GM20431 (cell line): Measurements from ENCODE around the gene CLUH.
"Not testable (repeated sequence)": the region's sequence is repeated elsewhere in the genome, so short reads cannot be mapped to it uniquely, and the experiment has no call there.

Source experiments
- in situ Hi-C: fragments of 300-500 bp; cut with MseI, MboI; formaldehyde crosslinking; loops from one replicate; pipeline ENCODE4 v1.15.0; 2020; ENCODE audit warnings: low sequenced_read_pairs; ENCODE audit not compliant: unreplicated experiment

The CLUH gene

DNA sequence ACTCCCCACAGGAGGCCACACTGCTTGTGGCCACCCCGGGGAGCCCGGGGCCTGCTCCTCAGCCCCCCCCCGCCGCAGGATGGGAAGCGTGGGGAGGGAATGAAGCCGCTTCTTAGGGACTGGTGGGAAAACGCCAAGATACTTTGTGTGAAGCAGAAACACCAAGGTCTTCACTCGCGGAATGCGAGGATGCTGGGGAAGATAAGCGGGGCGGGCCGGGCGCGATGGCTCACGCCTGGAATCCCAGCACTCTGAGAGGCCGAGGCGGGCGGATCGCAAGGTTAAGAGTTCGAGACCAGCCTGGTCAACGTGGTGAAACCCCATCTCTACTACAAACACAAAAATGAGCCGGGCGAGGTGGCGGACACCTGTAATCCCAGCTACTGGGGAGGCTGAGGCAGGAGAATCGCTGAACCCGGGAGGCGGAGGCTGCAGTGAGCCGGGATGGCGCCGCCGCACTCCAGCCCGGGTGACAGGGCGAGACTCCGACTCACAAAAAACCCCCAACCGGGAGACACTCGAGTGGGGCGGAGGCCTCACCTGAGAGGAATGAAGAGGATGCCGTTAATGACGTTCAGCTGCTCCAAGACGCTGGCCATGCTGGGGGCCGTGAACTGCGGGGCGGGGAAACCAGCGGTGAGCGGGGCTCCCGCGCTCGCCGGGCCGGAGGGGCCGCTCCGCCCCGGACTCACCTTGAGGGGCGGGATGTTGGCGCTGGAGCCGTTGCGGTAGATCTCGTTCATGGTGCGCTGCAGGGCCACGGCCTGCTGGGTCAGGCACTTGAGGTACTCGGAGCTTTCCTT lies 20.3 kb downstream of the CLUH start:
- in situ Hi-C loops = no loop called here

- in situ Hi-C loops = no loop called here
These were observed 21.1 kb downstream of the CLUH start for GRCh38 chr17:2690165-2691068.

DNA sequence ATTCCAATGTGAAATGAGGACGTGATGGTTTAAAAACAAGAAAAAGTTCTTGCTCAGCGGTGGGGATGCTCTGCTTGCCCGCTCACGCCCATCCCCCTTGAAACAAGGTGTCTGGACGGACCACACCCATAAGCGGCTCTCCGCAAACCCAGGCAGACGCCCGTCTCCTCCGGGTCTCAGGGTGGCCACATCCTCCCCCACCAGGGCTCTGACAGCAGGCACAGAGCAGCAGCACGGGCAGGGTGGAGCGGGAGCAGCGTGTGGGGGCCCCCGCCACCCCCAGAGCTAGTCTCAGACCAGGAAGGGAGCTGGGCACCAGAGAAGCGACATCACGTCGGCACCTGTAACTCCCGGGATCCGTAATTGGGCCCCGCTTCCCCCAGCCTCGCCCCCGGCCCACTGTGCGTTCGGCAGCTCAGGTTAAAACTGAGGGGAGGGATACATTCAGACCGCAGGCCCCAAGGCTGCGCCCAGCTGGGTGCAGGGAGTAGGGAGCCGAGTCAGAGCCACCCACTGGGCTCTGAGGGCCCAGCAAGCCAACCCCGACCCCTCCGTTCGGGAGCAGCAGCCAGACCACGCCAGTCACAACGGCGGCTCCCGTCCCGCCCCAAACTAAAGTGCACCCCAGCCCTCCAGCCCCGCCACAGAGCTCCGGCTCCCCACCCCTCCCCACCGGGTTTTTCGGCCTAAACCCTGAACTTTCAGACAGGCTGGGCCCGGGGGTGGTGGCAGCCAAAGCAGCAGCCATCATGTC lies 22.0 kb downstream of the CLUH start:
- in situ Hi-C loops = no loop called here

DNA sequence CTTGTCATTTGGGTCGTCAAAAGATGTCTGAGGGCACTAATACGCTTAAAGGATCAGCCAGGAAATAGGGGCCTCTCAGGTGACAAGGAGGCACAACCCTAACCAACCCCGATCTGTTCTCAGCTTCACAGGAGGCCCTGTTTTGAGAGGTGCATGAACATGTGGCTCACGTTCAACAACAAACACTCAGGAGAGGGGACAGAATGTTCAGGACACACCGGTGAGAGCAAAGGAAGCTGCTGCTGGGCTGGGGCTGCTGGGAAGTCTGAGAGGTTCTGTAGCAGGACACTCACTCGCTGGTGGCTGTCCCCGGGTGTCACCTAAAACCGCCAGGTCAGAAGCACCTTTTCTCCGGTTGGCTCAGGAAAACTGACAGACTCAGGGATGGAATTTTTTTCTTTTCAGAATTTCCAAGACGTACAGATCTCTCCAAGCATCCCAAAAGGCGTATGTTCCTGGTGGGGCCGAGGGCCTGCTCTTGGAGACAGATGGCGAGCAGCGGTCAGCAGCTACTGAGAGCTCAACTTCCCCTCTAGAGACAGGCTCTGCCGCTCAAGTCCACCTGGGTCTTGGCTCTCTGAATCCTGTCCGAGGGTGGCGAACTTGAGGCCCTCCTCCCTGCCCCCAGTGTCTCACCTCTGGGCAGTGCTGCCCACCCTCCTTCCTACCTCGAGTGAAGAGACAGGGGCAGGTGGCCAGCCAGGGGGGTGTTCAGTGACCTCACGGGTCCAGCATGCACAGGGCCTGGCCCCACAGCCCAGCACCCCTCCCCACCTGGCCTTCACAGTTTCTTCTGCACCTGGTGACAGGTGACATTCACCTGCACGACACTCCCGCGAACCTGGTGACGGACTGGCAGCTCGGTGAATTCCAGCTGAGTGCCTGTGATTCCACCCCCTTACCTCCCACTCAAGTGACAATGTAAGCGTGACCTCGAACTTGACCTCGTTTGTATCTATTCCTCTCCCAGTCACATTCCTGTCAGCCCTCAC lies 22.9 kb downstream of the CLUH start:
- in situ Hi-C loops = no loop called here

DNA sequence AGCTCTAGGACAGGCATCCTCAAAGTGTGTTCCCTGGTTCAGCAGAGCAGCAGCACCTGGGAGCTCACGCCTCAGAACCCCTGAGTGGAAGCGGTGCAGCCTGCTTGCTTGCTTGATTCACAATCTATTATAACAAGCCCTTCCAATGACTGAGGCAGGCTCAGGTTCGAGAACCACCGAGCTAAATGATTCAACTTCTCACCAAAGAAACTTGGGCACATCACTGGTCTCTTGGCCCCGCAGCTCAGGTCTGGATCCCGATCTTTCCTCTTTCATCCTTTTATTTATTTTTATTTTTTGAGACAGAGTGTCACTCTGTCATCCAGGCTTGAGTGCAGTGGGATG lies 24.5 kb downstream of the CLUH start:
- in situ Hi-C loops = no loop called here

DNA sequence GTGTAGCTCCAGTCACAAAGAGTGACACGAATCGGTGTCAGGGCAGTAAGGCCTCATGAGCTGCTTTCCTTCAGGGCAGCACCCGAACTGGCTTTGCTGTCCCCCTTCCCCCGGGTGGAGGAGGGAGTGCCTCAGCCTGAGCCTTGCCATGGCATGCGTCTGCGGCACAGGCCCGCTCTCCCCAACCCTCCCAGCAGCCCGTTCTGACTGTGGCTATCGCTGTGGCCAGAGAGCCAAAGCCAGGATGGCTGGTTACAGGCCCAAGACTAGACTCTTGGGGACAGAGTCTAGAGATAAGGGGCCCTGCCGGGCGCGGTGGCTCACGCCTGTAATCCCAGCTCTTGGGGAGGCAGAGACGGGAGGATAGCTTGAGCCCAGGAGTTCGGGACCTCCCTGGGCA lies 25.9 kb downstream of the CLUH start:
- in situ Hi-C loops = no loop called here

- in situ Hi-C loops = no loop called here
These were observed 27.0 kb downstream of the CLUH start for GRCh38 chr17:2684549-2684948.

DNA sequence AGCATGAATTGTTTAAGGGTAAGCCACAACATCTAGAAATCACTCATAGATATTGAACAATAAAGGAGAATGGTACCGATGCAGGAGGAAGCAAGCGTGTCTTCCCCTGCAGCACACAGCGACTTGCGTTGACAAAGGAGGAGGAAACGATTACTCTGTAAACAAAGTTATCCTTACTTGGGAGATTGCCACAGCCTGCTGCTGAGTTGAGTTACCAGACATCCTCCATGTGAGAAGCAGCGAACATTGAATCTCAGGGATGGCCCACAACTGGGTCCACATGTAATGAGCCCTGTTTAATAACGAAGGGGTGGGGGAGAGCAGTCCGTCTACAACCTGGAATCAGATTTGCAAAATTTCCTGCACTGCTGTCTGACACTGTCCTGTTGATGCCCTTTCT lies 27.7 kb downstream of the CLUH start:
- in situ Hi-C loops = no loop called here

DNA sequence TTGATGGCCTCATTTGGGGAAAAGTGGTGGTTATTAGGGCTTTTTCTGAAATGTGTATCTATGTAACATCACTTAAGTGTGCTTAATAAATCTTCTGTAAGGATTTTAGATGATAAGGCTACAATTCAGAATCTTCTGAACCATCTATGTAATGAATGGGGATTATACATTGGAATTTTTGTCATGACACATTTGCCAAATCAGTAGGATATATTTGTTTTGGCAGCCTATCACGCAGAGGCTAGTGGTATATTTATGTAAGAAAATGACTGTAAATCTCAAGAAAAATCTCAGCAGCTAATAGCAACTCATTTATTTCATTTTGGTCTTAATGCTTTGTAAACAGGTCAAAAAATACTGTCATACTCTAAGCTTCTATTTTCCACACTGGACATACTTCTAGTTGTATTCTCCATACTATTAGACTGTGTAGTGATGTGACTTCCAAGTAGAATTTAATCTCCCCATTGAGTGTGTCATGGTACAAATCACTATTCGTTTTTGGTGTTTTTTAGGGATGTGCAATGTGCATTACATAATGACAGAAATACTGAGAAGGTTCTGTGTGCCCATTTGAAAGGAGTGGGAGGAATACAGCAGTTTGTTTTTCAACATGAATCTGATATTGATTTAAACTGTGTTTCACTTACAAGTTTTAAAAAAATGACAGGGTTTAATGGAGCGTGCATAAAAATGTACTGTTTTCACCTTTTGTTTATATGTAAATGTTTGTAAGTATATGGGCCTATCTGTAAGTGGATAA lies 29.2 kb downstream of the CLUH start:
- in situ Hi-C loops = no loop called here

DNA sequence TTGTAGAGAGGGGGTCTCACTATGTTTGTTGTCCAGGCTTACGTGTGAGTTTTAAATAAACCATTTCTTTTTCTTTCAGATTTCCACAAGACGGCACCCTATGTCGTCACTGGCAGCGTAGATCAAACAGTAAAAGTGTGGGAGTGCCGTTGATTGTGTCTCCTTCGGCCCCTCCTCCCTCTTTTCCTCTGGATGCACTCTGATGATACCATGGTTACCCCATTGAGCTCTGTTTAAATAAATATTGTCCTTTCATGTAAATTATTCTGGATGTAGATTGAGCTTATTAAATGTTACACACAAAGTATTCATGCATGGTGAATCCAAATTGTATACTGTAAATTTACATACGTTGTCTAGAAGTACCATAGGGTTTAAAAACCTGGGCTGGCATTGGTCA lies 29.9 kb downstream of the CLUH start:
- in situ Hi-C loops = no loop called here

DNA sequence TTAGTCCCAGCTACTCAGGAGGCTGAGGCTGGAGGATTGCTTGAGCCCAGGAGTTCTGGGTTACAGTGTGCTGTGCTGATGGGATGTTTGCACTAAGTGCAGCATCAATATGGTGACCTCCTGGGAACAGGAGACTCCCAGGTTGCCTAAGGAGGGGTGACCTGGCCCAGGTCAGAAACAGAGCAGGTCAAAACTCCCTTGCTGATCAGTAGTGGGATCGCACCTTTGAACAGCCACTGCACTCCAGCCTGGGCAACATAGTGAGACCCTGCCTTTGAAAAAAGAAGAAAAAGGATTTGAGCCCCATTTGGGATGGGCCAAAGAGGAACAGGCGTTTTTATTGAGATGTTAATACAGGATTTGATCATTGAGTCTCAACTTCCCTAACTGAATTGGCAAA lies 30.6 kb downstream of the CLUH start:
- in situ Hi-C loops = no loop called here

- in situ Hi-C loops = not testable (repeated sequence)
These were observed 32.3 kb downstream of the CLUH start for GRCh38 chr17:2679247-2679646.

GRCh38 chr17:2672026-2672425 lies 39.5 kb downstream of the CLUH start:
- in situ Hi-C loops = no loop called here

DNA sequence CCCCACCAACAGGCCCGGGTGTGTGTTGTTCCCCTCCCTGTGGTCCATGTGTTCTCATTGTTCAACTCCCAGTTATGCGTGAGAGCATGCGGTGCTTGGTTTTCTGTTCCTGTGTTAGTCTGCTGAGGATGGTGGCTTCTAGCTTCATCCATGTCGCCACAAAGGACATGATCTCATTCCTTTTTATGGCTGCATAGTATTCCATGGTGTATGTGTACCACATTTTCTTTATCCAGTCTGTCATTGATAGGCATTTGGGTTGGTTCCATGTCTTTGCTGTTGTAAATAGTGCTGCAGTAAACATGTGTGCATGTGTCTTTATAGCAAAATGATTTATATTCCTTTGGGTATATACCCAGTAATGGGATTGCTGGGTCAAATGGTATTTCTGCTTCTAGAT lies 51.2 kb downstream of the CLUH start:
- in situ Hi-C loops = not testable (repeated sequence)

- in situ Hi-C loops = not testable (repeated sequence)
These were observed 52.2 kb downstream of the CLUH start for GRCh38 chr17:2659337-2659736.

DNA sequence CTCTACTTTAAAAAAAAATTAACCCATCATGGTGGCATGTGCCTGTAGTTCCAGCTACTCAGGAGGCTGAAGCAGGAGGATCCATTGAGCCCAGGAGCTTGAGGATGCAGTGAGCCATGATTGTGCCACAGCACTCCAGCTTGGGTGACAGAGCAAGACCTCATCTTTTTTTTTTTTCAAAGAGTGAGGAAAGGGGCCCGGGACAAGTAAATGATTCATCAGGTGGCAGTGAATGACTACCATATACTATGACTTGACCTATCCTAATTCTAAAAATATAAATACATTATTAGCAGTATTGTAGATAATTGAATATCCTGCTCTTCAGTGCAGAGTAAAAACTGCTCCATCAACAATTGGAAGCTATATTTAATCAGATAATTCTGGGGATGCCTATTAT lies 55.3 kb downstream of the CLUH start:
- in situ Hi-C loops = no loop called here

- in situ Hi-C loops = no loop called here
These were observed 56.0 kb downstream of the CLUH start for GRCh38 chr17:2655546-2655945.

DNA sequence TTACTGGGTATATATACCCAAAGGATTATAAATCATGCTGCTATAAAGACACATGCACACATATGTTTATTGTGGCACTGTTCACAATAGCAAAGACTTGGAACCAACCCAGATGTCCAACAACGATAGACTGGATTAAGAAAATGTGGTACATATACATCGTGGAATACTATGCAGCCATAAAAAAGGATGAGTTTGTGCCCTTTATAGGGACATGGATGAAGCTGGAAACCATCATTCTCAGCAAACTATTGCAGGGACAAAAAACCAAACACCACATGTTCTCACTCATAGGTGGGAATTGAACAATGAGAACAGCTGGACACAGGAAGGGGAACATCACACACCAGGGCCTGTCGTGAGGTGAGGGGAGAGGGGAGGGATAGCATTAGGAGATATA lies 58.7 kb downstream of the CLUH start:
- in situ Hi-C loops = not testable (repeated sequence)

DNA sequence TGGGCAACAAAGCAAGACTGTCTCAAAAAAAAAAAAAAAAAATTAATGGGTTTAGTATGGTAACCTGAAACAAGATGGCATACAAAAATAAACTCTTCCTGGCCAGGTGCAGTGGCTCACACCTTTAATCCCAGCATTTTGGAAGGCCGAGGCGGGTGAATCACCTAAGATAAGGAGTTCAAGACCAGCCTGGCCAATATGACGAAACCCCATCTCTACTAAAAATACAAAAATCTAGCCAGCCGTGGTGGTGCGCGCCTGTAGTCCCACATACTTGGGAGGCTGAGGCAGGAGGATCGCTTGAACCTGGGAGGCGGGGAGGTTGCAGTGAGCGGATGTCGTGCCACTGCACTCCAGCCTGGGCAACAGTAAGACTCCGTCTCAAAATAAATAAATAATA lies 62.4 kb downstream of the CLUH start:
- in situ Hi-C loops = no loop called here
